Stimulated activated CD4-positive, alpha-beta T cell treated with anti-CD3 and anti-CD28 coated beads, Interleukin-12 subunit alpha, Interleukin-12 subunit beta, amount 100 ng/mL, for 24 hours (primary cell): Measurements from ENCODE around the gene TPRN.
A peak's percentile ranks its signal among the peaks of the same experiment; 100 is the strongest.

Experiments used
- DNase-seq, 2 experiments: peaks; one replicate each; pipeline ENCODE4 v3.0.0-alpha.2; 2020; ENCODE audit warnings: low read depth in 2 of 2

The TPRN gene

GRCh38 chr9:137161558-137162486, 38.7 kb downstream of the TPRN start:
- DNase-seq, result no peak

- DNase-seq, result no peak
Measured at GRCh38 chr9:137160716-137161557, 39.6 kb downstream of the TPRN start.

GRCh38 chr9:137160054-137160425, 40.5 kb downstream of the TPRN start:
- DNase-seq, result no peak

GRCh38 chr9:137159105-137160053, 41.2 kb downstream of the TPRN start:
- DNase-seq, result no peak

- DNase-seq, result no peak
Measured at GRCh38 chr9:137158625-137159024, 41.9 kb downstream of the TPRN start.

GRCh38 chr9:137157618-137158415, 42.7 kb downstream of the TPRN start:
- no peak for DNase-seq

GRCh38 chr9:137156567-137157375, 43.8 kb downstream of the TPRN start:
- peak; percentile 33 to 47 for DNase-seq

- DNase-seq, result no peak
Measured at GRCh38 chr9:137152844-137153405, 47.6 kb downstream of the TPRN start.

- peak; percentile 27 to 57 for DNase-seq
Measured at GRCh38 chr9:137150617-137151457, 49.7 kb downstream of the TPRN start.

- peak in 1 of 2 experiments; percentile 24 for DNase-seq
Measured at GRCh38 chr9:137149942-137150616, 50.5 kb downstream of the TPRN start.

- no peak for DNase-seq
Measured at GRCh38 chr9:137149363-137149762, 51.2 kb downstream of the TPRN start.

- DNase-seq, result no peak
Measured at GRCh38 chr9:137148661-137149060, 51.9 kb downstream of the TPRN start.

GRCh38 chr9:137148242-137148641, 52.3 kb downstream of the TPRN start:
- DNase-seq, result no peak

GRCh38 chr9:137147793-137148160, 52.8 kb downstream of the TPRN start:
- no peak for DNase-seq

- DNase-seq, result no peak
Measured at GRCh38 chr9:137147091-137147792, 53.3 kb downstream of the TPRN start.

GRCh38 chr9:137146527-137146918, 54.0 kb downstream of the TPRN start:
- no peak for DNase-seq

- DNase-seq, result no peak
Measured at GRCh38 chr9:137145731-137146526, 54.6 kb downstream of the TPRN start.
